HG02943 (cell line): ENCODE data around the gene CRYBB1.

Experiments used
- ATAC-seq: cut with Tn5 transposase; IDR thresholded peaks from one replicate; pipeline ENCODE4 v1.9.1; 2021; ENCODE audit warnings: mild to moderate bottlenecking, low read depth, moderate library complexity; ENCODE audit not compliant: unreplicated experiment

Gene CRYBB1

DNA sequence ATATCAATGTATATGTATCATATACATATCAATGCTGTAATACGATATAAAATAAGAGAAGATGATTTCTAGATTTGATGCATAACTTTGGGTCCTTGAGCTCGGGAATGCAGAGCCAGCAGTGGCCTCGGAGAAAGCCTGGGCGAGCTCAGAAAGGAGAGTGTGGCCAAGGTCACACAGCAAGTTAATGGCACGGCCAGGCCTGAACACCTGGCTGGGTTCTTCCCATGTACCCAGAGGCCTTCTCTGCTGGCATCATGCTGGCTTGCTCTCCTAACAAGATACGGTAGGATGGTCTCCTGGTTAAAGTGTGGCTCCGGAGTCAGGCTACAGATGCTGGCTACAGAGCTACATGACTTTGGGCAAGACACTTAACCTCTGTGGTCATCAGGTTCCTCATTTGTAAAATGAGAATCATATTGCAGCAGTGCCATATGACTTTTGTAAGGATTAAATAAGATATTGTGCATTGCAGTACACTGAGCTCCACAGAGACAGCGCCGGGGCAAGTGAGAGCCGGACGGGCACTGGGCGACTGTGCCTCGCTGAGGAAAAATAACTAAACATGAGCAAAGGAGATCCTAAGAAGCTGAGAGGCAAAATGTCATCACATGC is 57.8 kb downstream of the CRYBB1 start:
- no peak for ATAC-seq

DNA sequence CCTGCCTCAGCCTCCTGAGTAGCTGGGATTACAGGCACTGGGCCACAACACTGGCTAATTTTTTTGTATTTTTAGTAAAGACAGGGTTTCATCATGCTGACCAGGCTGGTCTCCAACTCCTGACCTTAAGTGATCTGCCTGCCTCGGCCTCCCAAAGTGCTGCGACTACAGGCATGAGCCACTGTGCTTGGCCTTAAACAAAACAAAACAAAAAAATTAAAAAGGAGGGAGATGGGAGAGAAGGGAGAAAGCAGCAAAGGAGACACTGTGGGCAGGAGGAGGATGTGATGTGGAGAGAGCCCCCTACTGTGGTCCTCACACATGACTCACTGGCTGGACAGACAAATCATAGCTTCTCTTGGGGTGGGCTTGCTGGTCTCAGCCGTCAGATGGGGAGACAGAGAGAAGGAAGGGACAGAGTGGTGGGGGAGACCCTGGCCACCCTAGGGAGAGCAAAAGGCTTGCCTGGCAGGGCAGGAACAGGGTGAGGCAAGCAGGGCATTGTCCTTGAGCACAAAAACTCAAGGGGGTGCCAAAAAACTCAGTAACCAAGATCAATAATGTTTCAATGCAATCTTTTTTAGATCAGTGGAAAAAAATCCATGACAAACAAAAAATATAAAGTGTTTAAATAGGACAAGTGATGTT is 59.5 kb downstream of the CRYBB1 start:
- no peak for ATAC-seq

GRCh38 chr22:26556904-26557303 is 60.9 kb downstream of the CRYBB1 start:
- ATAC-seq = no peak

- no peak for ATAC-seq
Observed at GRCh38 chr22:26555478-26555877, 62.3 kb downstream of the CRYBB1 start.

DNA sequence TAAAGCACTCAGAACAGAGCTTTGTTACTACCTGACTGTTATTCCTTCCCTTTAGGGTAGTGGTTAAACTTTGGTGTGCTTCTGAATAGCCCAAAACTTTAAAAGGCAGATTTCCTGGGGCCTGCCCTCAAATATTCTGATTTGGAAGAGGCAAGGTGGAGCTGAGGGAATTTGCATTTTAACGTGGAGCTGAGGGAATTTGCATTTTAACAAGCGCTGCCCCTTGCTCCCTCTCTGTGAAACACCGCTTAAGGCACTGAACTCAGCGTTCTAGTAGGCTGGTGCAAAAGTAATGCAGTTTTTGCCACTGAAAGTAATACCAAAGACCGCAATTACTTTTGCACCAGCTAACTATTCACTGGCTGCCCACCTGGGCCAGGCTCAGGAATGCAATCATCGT is 62.9 kb downstream of the CRYBB1 start:
- no peak for ATAC-seq

DNA sequence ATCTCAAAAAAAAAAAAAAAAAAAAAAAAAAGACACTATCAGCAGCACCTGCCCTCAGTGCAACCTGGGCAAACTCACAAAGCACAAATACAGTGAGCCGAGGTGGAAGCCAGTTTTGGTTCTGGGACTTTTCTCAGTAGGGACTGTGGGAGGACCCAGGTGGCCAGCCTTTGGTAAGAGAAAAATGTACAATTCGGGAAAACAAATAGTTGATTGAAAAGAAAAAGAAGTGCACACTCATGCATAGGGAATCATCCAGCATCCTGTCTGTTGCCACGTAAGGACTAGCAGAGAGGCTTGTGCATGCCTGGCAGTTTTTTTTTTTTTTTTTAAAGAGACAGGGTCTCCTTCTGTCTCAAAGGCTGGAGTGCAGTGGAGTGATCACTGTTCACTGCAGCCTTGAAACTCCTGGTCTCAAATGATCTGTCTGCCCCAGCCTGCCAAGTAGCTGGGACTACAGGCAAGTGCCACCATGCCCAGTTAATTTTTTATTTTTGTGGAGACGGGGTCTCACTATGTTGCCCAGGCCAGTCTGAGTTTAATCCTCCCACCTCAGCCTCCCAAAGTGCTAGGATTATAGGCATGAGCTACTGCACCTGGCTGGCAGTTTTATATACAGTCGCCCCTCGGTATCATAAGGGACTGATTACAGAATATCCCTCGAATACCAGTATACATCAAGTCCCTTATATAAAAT is 64.6 kb downstream of the CRYBB1 start:
- ATAC-seq = no peak

GRCh38 chr22:26552466-26552865 is 65.4 kb downstream of the CRYBB1 start:
- no peak for ATAC-seq

DNA sequence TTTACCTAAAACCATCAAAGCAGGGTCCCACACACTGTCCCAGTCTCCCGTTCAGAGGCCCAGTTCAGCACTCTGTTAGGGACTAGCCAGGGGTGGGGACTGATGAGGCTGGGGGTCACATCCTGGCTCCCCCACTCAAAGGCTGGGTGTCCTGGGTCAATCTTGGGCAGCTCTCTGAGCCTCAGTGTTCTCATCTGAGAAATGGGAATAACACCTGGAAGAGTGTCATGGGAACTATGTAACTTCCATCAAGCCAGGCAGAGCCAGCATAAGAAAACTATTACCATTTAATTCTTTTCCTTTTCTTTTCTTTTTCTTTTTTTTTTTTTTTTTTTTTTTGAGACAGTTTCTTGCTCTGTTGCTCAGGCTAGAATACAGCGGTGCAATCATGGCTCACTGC is 66.3 kb downstream of the CRYBB1 start:
- no peak for ATAC-seq

DNA sequence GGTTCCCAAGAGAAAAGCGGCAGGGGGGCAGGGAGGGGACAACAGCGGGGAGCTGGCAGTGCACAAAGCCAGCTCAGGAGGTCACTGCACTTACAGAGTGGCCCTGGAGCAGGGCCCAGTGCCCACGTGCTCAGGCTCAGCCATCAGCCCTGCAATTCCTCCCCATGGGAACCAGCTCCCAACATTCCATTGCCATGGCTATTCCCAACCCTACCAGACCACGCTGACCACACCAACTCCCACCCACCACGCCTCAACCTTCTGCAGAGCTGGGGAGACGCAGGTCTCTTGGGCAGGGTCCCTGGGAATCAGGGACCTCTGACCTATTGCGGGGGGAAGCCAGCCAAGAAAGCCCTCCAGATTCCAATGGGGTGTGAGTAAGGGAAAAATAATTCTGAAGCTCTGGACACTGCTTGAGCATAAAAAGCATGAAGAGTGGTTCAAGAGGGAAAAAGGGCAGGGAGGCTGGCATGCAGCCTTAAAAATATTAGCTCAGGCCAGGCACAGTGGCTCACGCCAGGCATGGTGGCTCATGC is 67.3 kb downstream of the CRYBB1 start:
- no peak for ATAC-seq

GRCh38 chr22:26549902-26550497 is 67.8 kb downstream of the CRYBB1 start:
- no peak for ATAC-seq
